Activated B cell treated with CpG ODN at 0.5 μM for 24 hours (primary cell): ENCODE results near the gene STKLD1. TPM values are rescaled to one million over a fixed set of nuclear protein-coding genes. Genes with fewer than 3 reads are reported as not detected.

Experiments
- ATAC-seq: fragments of 200-7000 bp; cut with Tn5 transposase; one replicate; pipeline ENCODE4 v1.10.0; 2021; ENCODE audit warnings: low read depth, mild to moderate bottlenecking, moderate library complexity
- CTCF ChIA-PET: fragments of 350-600 bp; sonication (Branson Sonifier 250); formaldehyde crosslinking; loops from one replicate; lab custom pipeline; 2021; ENCODE audit warnings: antibody characterized with exemption; lab: Charles Lee
- POLR2A ChIA-PET: fragments of 350-600 bp; sonication (Branson Sonifier 250); formaldehyde crosslinking; loops from one replicate; lab custom pipeline; 2021; ENCODE audit warnings: antibody characterized with exemption; lab: Charles Lee
- DNase-seq: peaks from one replicate; pipeline ENCODE4 v3.0.0; 2022
- H3K27ac Mint-ChIP-seq: one replicate; pipeline ENCODE4 v1.8.0; 2020; ENCODE audit warnings: mixed read lengths
- H3K27me3 Mint-ChIP-seq: one replicate; pipeline ENCODE4 v1.8.0; 2021; ENCODE audit warnings: mixed read lengths
- H3K36me3 Mint-ChIP-seq: one replicate; pipeline ENCODE4 v1.8.0; 2021; ENCODE audit warnings: low read depth, mixed read lengths
- H3K4me1 Mint-ChIP-seq: one replicate; pipeline ENCODE4 v1.8.0; 2021; ENCODE audit warnings: mixed read lengths
- H3K4me3 Mint-ChIP-seq: one replicate; pipeline ENCODE4 v1.8.0; 2020; ENCODE audit warnings: mild to moderate bottlenecking, mixed read lengths
- H3K9me3 Mint-ChIP-seq: one replicate; pipeline ENCODE4 v1.8.0; 2020; ENCODE audit warnings: mixed read lengths
- CTCF ChIP-seq: fragments of 200-600 bp; IDR thresholded peaks from one replicate; pipeline ENCODE4 v1.8.0; 2022; ENCODE audit warnings: antibody characterized with exemption, mild to moderate bottlenecking
- intact Hi-C: fragments of 100-400 bp; cut with micrococcal nuclease; formaldehyde crosslinking; loops from one replicate; pipeline ENCODE4 v1.15.1; 2024
- total RNA-seq: library from RNA; stranded (reverse); gene quantifications from 2 replicates; pipeline ENCODE4 v1.2.3, GENCODE V29; 2022

Gene STKLD1
- total RNA-seq, 1 donor from 2014 or later: 0.44 TPM

GRCh38 chr9:133356391-133357091 lies 19.6 kb upstream of the STKLD1 start, which contains the start of the genes SURF1 and SURF2:
Gene SURF1 (minus strand): TSS chr9:133356487. CDS start chr9:133356453, 34 bp downstream.
Gene SURF2 (plus strand): TSS chr9:133356550. CDS start chr9:133356593, 43 bp downstream.
- POLR2A ChIA-PET: interaction anchor here (0.6 to 3.7 kb wide), 15 partner anchors 8 to 170 kb away, joined by 3 to 52 read pairs (median 5); partner anchors contain the start of genes CACFD1, MED22, RPL7A and SLC2A6
- CTCF ChIA-PET: interaction anchor here (0.7 kb wide), 1 partner anchor 202 kb away, joined by 5 read pairs; no protein-coding TSS in a partner anchor
- Mint-ChIP-seq H3K27ac (peak within 1 kb of the TSS; percentile 82), H3K4me3 (peak within 1 kb of the TSS; percentile 88), H3K9me3 (no peaks in the 10 kb centered on the region), H3K27me3 (no peaks in the 10 kb centered on the region), H3K4me1 (peaks cover 43% of the 10 kb centered on the region), H3K36me3 (peaks cover 48% of the 10 kb centered on the region)
- ATAC-seq: peak; percentile 92
- intact Hi-C loops: loop anchor here (1.0 kb wide), 3 partner anchors 8 to 170 kb away; partner anchors contain the start of genes MED22, RPL7A, STKLD1 and SURF4
- peak; percentile 87 for DNase-seq
- no peak for TF ChIP-seq CTCF

- ChIA-PET CTCF (no interaction called here), POLR2A (interaction anchor here (0.9 to 3.7 kb wide), 4 partner anchors 10 to 121 kb away, joined by 3 to 52 read pairs (median 4); partner anchors contain the start of genes MED22, RPL7A and SLC2A6)
- intact Hi-C loops: no loop called here
- no peak for DNase-seq
- peaks cover 40% of the 10 kb centered on the region for H3K4me1 Mint-ChIP-seq
- H3K36me3 Mint-ChIP-seq: peaks cover 47% of the 10 kb centered on the region
- ATAC-seq: no peak
- no peak for TF ChIP-seq CTCF
- peak overlapping the region; percentile 80 for H3K4me3 Mint-ChIP-seq
- no peaks in the 10 kb centered on the region for H3K9me3 Mint-ChIP-seq
- peak overlapping the region; percentile 35 for H3K27ac Mint-ChIP-seq
- H3K27me3 Mint-ChIP-seq: no peaks in the 10 kb centered on the region
These were observed 18.5 kb upstream of the STKLD1 start for GRCh38 chr9:133357656-133358055.

- ChIA-PET CTCF (no interaction called here), POLR2A (interaction anchor here (1.0 to 1.3 kb wide), 3 partner anchors 12 to 24 kb away, joined by 4 to 5 read pairs (median 4); partner anchors contain the start of genes MED22 and RPL7A)
- H3K36me3 Mint-ChIP-seq: peaks cover 53% of the 10 kb centered on the region
- no peak for TF ChIP-seq CTCF
- no peak overlapping the region for H3K27ac Mint-ChIP-seq
- H3K4me1 Mint-ChIP-seq: peaks cover 35% of the 10 kb centered on the region
- DNase-seq (no peak), ATAC-seq (no peak)
- no peaks in the 10 kb centered on the region for H3K27me3 Mint-ChIP-seq
- peak overlapping the region; percentile 7 for H3K4me3 Mint-ChIP-seq
- no peaks in the 10 kb centered on the region for H3K9me3 Mint-ChIP-seq
- intact Hi-C loops: no loop called here
These were observed 16.6 kb upstream of the STKLD1 start for GRCh38 chr9:133359399-133360175.

- DNase-seq (no peak), ATAC-seq (no peak)
- ChIA-PET CTCF (no interaction called here), POLR2A (interaction anchor here (1.3 kb wide), 1 partner anchor 13 kb away, joined by 4 read pairs; the partner anchor contains the start of genes MED22 and RPL7A)
- no peak overlapping the region for H3K27ac Mint-ChIP-seq
- H3K36me3 Mint-ChIP-seq: peaks cover 64% of the 10 kb centered on the region
- H3K27me3 Mint-ChIP-seq: no peaks in the 10 kb centered on the region
- no peaks in the 10 kb centered on the region for H3K9me3 Mint-ChIP-seq
- no peak overlapping the region for H3K4me3 Mint-ChIP-seq
- peaks cover 25% of the 10 kb centered on the region for H3K4me1 Mint-ChIP-seq
- no peak for TF ChIP-seq CTCF
- intact Hi-C loops: no loop called here
These were observed 15.5 kb upstream of the STKLD1 start for GRCh38 chr9:133360400-133361393.
